Measurements from ENCODE around the gene ZP1. TPM values are rescaled to one million over a fixed set of nuclear protein-coding genes. Genes with fewer than 3 reads are reported as not detected.

The ZP1 gene
- total RNA-seq, 3 donors from 2014 or later = 0.23 to 0.41 TPM; not detected in 1

DNA sequence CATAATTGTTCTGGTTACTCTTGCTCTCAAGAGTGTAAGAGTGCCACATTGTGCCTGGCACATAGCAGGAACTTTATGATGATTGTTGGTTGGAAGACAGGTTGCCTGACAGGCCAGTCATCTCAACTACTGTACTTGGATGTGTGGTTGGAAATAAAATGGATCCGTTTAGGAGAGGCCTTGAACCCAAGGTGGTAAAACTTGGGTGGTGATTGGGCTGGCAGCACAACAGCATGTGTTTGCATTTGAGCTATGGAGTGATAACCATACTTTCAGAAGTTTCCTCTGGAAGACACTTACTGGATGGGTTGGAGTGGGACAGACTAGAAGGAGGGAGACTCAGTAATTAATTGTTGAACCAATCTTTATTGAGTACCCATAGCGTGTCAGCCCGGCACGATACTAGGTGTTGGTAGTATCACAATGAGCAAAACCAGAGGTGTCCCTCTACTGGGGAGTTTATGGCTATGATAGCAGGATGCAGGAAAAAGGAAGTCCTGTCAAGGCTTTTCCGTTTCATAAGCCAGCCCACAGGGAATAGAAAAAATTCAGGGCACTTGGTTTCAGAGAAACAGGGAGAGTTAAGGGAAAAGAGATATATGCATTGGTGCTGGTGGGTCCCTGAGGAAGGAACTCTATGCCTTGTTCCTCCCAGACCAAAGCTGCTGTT lies 43.5 kb downstream of the ZP1 start:
- intact Hi-C loops (cut with DNase I, micrococcal nuclease) = no loop called here
- TF ChIP-seq, protein P1, sequence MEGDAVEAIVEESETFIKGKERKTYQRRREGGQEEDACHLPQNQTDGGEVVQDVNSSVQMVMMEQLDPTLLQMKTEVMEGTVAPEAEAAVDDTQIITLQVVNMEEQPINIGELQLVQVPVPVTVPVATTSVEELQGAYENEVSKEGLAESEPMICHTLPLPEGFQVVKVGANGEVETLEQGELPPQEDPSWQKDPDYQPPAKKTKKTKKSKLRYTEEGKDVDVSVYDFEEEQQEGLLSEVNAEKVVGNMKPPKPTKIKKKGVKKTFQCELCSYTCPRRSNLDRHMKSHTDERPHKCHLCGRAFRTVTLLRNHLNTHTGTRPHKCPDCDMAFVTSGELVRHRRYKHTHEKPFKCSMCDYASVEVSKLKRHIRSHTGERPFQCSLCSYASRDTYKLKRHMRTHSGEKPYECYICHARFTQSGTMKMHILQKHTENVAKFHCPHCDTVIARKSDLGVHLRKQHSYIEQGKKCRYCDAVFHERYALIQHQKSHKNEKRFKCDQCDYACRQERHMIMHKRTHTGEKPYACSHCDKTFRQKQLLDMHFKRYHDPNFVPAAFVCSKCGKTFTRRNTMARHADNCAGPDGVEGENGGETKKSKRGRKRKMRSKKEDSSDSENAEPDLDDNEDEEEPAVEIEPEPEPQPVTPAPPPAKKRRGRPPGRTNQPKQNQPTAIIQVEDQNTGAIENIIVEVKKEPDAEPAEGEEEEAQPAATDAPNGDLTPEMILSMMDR (IDR thresholded peaks at IDR 0.05) = no peak
- Histone ChIP-seq H3K9me3 (no peaks in the 10 kb centered on the region), H3K36me3 (ENCODE audit: low read depth) (no peaks in the 10 kb centered on the region), H3K4me3 (no peak overlapping the region), H3K4me1 (ENCODE audit: low read depth) (peaks cover 12% of the 10 kb centered on the region)
- no peak for DNase-seq
- ATAC-seq = no peak

DNA sequence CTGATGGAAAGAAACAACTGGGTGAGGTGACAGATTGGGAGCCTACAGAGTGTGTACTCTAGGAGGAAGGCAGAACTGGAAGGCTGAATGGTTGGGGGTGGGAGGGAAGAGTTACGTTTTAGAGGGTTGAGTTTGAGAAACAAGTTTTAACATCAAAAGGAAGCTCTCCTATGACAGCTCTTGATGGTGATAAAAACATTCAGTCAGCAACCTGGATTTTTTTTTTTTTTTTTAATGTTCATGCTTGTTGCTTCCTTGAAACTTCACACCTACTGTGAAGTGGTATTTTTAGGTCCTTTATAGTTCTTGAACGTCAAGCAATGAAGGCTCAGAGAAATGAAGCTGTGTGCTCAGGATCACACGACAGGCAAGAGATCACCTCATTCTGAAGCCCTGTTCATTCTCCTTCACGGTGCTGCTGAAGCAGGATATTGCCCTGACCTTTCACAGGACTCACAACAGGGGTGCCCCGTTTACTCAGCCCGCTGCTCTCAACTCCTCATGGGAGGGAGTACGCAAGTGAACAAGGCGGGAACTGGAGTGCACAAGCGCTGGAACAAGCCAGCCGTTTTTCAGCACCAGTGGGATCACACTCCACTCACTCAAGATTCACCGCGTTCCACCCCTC lies 45.0 kb downstream of the ZP1 start:
- no peaks in the 10 kb centered on the region for H3K9me3 ChIP-seq
- intact Hi-C loops (cut with DNase I, micrococcal nuclease) = no loop called here
- TF ChIP-seq, protein P1 (IDR thresholded peaks at IDR 0.05) = no peak
- no peak overlapping the region for H3K4me3 ChIP-seq
- DNase-seq (no peak), ATAC-seq (no peak)
- peaks cover 14% of the 10 kb centered on the region for H3K4me1 ChIP-seq (ENCODE audit: low read depth)
- no peaks in the 10 kb centered on the region for H3K36me3 ChIP-seq (ENCODE audit: low read depth)

DNA sequence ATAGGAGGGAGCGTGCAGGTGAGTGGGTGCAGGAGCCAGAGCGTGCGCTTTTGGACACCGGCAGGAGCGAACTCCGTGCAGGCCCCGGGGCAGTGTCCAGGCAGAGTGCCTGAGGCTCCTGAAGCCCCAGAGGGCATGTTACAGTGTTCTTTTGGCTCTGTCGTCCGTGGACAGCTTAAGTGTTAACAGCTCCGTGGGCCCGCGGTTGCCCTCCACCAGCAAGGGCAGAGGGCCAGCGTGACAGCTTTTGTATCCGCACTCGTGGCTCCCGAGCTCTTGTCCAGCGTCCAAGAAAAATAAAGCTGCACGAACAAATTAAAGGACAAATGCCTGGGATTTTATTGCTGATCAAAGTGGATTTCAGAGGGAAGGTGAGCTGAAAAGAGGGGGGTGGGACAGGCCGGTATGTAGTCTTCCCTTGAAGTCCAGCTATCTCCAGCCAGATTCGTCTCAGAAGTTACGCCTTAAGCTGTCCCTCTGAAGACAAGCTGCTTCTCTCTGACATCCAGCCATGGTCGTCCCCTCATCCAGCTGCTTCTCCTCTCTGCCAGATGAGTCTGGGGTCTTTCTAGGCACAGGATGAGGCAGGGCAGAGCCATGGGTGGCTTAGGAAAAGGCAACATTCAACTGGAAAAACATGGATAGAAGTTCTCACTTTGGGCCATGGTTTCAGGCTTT lies 45.6 kb downstream of the ZP1 start:
- intact Hi-C loops (cut with DNase I, micrococcal nuclease) = no loop called here
- ATAC-seq (no peak), DNase-seq (no peak)
- TF ChIP-seq, protein P1 (IDR thresholded peaks at IDR 0.05) = no peak
- peaks cover 14% of the 10 kb centered on the region for H3K4me1 ChIP-seq (ENCODE audit: low read depth)
- H3K4me3 ChIP-seq = no peak overlapping the region
- H3K9me3 ChIP-seq = no peaks in the 10 kb centered on the region
- H3K36me3 ChIP-seq (ENCODE audit: low read depth) = no peaks in the 10 kb centered on the region

DNA sequence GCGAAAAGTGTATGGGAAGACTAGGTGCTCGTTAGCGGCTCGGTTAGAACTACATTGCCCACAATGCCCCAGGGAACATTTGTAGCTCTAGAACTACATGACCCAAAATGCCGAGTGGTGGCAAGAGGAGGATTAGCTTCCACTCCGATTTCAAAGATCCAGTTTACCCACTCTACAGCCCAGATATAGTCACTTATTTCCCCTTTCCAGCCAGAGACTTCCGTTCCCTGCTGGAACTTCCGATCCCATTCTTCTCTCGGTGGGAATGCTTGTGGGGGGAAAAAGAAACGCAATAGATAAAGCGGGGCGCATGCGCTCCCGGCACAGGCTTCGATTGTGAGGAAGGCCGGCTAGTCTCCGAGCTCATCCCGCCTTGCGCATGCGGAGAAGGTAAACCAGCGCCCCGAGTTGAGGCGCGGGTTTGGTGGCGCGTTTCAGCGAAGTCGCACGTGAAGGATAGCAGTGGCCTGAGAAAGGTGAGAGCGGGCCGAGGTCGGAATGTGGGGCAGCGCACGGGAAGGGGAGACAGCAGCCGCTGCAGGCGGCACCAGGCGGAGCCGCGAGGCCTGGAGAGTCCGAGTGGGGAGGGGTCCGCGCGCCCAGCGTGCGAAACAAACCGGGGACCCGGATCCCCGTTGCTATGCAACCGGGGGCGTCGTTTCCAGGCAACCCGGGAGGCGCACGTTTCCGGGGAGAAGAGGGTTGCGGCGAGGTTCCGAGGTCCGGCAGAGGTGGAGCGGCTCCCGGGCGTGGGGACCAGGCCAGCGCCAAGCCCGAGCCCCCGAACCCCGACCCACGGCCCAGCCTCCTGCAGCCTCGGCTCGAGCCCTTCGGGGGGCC lies 46.7 kb downstream of the ZP1 start, which contains the start of gene TMEM109:
TMEM109 (plus strand) TSS at position 366 of the 840 bp plus-strand sequence. CDS start 5,536 bp downstream, outside the sequence.
- DNase-seq (peak; percentile 90 to 93 (median 91)), ATAC-seq (peak; percentile 83)
- intact Hi-C loops (cut with DNase I, micrococcal nuclease) = no loop called here
- no peaks in the 10 kb centered on the region for H3K9me3 ChIP-seq
- TF ChIP-seq, protein P1 (IDR thresholded peaks at IDR 0.05) = no peak
- peaks cover 14% of the 10 kb centered on the region for H3K4me1 ChIP-seq (ENCODE audit: low read depth)
- H3K36me3 ChIP-seq (ENCODE audit: low read depth) = no peaks in the 10 kb centered on the region
- H3K4me3 ChIP-seq = peak within 1 kb of the TSS; percentile 62

DNA sequence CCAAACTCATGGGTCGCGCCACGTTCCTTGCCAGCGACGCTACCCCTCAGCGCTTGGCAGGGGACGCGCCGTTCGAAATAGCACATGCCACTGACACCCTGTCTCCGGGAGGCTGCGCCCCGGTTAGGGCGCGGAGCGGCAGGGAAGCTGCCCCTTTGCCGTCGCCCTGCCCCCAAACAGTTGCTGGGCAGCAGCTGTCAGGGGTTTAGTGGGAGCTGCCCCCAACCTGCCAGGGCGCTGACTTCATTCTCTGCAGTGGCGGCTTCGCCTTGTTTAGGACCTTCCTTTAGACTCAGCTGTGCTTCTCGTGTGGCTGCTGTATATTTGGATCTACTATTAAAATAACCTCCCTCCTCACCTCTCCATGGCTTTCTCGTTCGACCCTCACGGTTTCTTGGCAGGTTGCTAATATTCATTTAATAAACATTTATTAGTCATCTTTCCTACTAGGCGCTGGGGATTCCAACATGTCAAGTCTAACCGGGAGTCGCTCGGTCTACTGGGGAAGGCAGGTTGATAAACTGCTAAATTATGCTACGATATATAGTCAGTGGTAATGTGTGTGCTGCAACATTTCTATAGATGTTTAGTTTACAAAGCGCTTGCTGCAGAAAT lies 47.4 kb downstream of the ZP1 start:
- peak overlapping the region; percentile 62 for H3K4me3 ChIP-seq
- H3K4me1 ChIP-seq (ENCODE audit: low read depth) = peaks cover 14% of the 10 kb centered on the region
- ATAC-seq = peak; percentile 51
- no peaks in the 10 kb centered on the region for H3K36me3 ChIP-seq (ENCODE audit: low read depth)
- intact Hi-C loops (cut with DNase I, micrococcal nuclease) = no loop called here
- peak; percentile 45 to 74 (median 69) for DNase-seq
- TF ChIP-seq, protein P1 (IDR thresholded peaks at IDR 0.05) = no peak
- H3K9me3 ChIP-seq = no peaks in the 10 kb centered on the region

Data from mucosa of descending colon (tissue), 3 donors.